Upper lobe of left lung (tissue), 4 donors: Measurements from ENCODE around the gene CD34.

Experiments
- EP300 ChIP-seq, 4 donors: sonication (generic); formaldehyde crosslinking; IDR thresholded peaks; one replicate each; pipeline ENCODE4 v1.5.1; 2017; ENCODE audit warnings: antibody characterized with exemption in 4 of 4, control low read depth in 2 of 4
- POLR2A ChIP-seq, 4 donors: fragments of 450-650 bp; IDR thresholded peaks; one replicate each; pipeline ENCODE4 v1.5.1; 2016 to 2017; ENCODE audit warnings: antibody characterized with exemption in 4 of 4, mild to moderate bottlenecking in 2 of 4
- TF ChIP-seq, protein P1 (sequence below), 6 experiments: fragments of 450-650 bp in 4 of 6; fragments of 200-600 bp in 2 of 6; sonication (generic) in 2 of 6; IDR thresholded peaks; one replicate each; pipeline ENCODE4 v1.5.1; 2016 to 2019; ENCODE audit warnings: antibody characterized with exemption in 6 of 6

GRCh38 chr1:207860531-207860930 lies 50.4 kb downstream of the CD34 start:
- TF ChIP-seq POLR2A (IDR thresholded peaks at IDR 0.05) (no peak), EP300 (IDR thresholded peaks at IDR 0.05) (no peak)
- TF ChIP-seq, protein P1, sequence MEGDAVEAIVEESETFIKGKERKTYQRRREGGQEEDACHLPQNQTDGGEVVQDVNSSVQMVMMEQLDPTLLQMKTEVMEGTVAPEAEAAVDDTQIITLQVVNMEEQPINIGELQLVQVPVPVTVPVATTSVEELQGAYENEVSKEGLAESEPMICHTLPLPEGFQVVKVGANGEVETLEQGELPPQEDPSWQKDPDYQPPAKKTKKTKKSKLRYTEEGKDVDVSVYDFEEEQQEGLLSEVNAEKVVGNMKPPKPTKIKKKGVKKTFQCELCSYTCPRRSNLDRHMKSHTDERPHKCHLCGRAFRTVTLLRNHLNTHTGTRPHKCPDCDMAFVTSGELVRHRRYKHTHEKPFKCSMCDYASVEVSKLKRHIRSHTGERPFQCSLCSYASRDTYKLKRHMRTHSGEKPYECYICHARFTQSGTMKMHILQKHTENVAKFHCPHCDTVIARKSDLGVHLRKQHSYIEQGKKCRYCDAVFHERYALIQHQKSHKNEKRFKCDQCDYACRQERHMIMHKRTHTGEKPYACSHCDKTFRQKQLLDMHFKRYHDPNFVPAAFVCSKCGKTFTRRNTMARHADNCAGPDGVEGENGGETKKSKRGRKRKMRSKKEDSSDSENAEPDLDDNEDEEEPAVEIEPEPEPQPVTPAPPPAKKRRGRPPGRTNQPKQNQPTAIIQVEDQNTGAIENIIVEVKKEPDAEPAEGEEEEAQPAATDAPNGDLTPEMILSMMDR (IDR thresholded peaks at IDR 0.05) = no peak
